HG03575 (cell line): ENCODE measurements around the gene SOX6.

Source experiments
- ATAC-seq: cut with Tn5 transposase; IDR thresholded peaks from one replicate; pipeline ENCODE4 v1.9.1; 2021; ENCODE audit not compliant: unreplicated experiment, insufficient number of reproducible peaks, low FRiP score; ENCODE audit errors: extremely low read depth

Gene SOX6

GRCh38 chr11:16126362-16126761 lies 230.0 kb downstream of the SOX6 start:
- no peak for ATAC-seq

GRCh38 chr11:16125796-16126195 lies 230.6 kb downstream of the SOX6 start:
- ATAC-seq = no peak

GRCh38 chr11:16124390-16124789 lies 232.0 kb downstream of the SOX6 start:
- ATAC-seq = no peak

GRCh38 chr11:16121853-16122252 lies 234.5 kb downstream of the SOX6 start:
- ATAC-seq = no peak

- no peak for ATAC-seq
Measured at GRCh38 chr11:16120008-16120407, 236.3 kb downstream of the SOX6 start.

GRCh38 chr11:16117989-16118756 lies 238.2 kb downstream of the SOX6 start:
- no peak for ATAC-seq

- ATAC-seq = no peak
Measured at GRCh38 chr11:16114978-16115871, 241.1 kb downstream of the SOX6 start.

GRCh38 chr11:16114431-16114830 lies 241.9 kb downstream of the SOX6 start:
- no peak for ATAC-seq

GRCh38 chr11:16111690-16112089 lies 244.7 kb downstream of the SOX6 start:
- ATAC-seq = no peak

GRCh38 chr11:16110886-16111285 lies 245.5 kb downstream of the SOX6 start:
- ATAC-seq = no peak

- no peak for ATAC-seq
Measured at GRCh38 chr11:16099343-16099900, 256.9 kb downstream of the SOX6 start.

GRCh38 chr11:16098526-16099205 lies 257.7 kb downstream of the SOX6 start:
- no peak for ATAC-seq

- no peak for ATAC-seq
Measured at GRCh38 chr11:16097543-16097942, 258.8 kb downstream of the SOX6 start.

GRCh38 chr11:16096336-16096735 lies 260.0 kb downstream of the SOX6 start:
- ATAC-seq = no peak

GRCh38 chr11:16095756-16096155 lies 260.6 kb downstream of the SOX6 start:
- no peak for ATAC-seq

GRCh38 chr11:16093889-16094653 lies 262.3 kb downstream of the SOX6 start:
- ATAC-seq = no peak

- ATAC-seq = no peak
Measured at GRCh38 chr11:16091862-16092261, 264.5 kb downstream of the SOX6 start.

GRCh38 chr11:16089481-16089880 lies 266.9 kb downstream of the SOX6 start:
- ATAC-seq = no peak

GRCh38 chr11:16088774-16089173 lies 267.6 kb downstream of the SOX6 start:
- no peak for ATAC-seq
